ENCODE data around the gene ZBTB42.

Gene ZBTB42

GRCh38 chr14:104795781-104796686 lies 4.9 kb upstream of the ZBTB42 start:
- peak; percentile 71 for DNase-seq

GRCh38 chr14:104796687-104797081 lies 4.2 kb upstream of the ZBTB42 start:
- no peak for DNase-seq

- no peak for DNase-seq
These were observed 3.5 kb upstream of the ZBTB42 start for GRCh38 chr14:104797115-104798044.

GRCh38 chr14:104798300-104799243 lies 2.3 kb upstream of the ZBTB42 start:
- DNase-seq = no peak

- peak; percentile 49 for DNase-seq
These were observed 1.5 kb upstream of the ZBTB42 start for GRCh38 chr14:104799244-104800014.

- peak; percentile 85 for DNase-seq
These were observed 708 bp upstream of the ZBTB42 start for GRCh38 chr14:104800015-104800770.

GRCh38 chr14:104801520-104802393 lies 856 bp downstream of the ZBTB42 start:
- DNase-seq = no peak

- no peak for DNase-seq
These were observed 1.7 kb downstream of the ZBTB42 start for GRCh38 chr14:104802394-104803184.

- DNase-seq = no peak
These were observed 2.5 kb downstream of the ZBTB42 start for GRCh38 chr14:104803280-104803911.

- DNase-seq = no peak
These were observed 3.1 kb downstream of the ZBTB42 start for GRCh38 chr14:104803912-104804410.

- no peak for DNase-seq
These were observed 3.8 kb downstream of the ZBTB42 start for GRCh38 chr14:104804481-104805325.

GRCh38 chr14:104805326-104805678 lies 4.4 kb downstream of the ZBTB42 start:
- peak; percentile 94 for DNase-seq

- DNase-seq = no peak
These were observed 5.2 kb downstream of the ZBTB42 start for GRCh38 chr14:104805941-104806624.

GRCh38 chr14:104806625-104807465 lies 5.9 kb downstream of the ZBTB42 start:
- no peak for DNase-seq

GRCh38 chr14:104808456-104808855 lies 7.6 kb downstream of the ZBTB42 start:
- no peak for DNase-seq
